SK-N-SH treated with all-trans-retinoic acid at 6 μM for 48 hours (cell line): ENCODE measurements around the gene AKNA.
"Not testable (repeated sequence)": the region's sequence is repeated elsewhere in the genome, so short reads cannot be mapped to it uniquely, and the experiment has no call there.

Experiments
- ARNTL ChIP-seq: fragments of 450-650 bp; formaldehyde crosslinking; IDR thresholded peaks from 2 replicates; pipeline ENCODE4 v1.5.0; 2020; ENCODE audit warnings: low read depth, mild to moderate bottlenecking, moderate library complexity, borderline replicate concordance
- RARB ChIP-seq: fragments of 250-450 bp; sonication (Bioruptor Pico); IDR thresholded peaks from 2 replicates; pipeline ENCODE4 v1.8.0; 2021; ENCODE audit warnings: mild to moderate bottlenecking, moderate library complexity
- ZC3H10 ChIP-seq: fragments of 250-450 bp; sonication (Bioruptor Pico); IDR thresholded peaks from 2 replicates; pipeline ENCODE4 v1.5.1; 2021; ENCODE audit warnings: mild to moderate bottlenecking, moderate library complexity

DNA sequence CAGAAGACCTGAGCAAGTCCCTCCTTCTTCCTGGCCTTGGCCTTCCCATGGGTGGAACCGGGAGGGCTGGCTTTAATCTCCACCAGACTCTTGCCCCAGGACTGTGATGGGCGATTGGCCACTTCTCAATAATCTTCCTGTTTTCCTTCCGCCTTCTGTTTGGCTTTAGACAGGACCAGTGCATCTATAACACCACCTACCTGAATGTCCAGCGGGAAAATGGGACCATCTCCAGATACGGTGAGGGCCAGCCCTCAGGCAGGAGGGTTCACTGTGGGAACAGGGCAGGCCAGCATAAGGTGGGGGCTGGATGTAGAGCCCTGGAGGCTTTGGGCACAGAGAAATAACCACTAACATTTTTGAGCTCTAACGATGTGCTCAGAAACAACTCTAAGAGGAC lies 63.9 kb downstream of the AKNA start:
- TF ChIP-seq RARB; ZC3H10 (CRISPR knock-in tag); ARNTL: not testable (repeated sequence)
